COLO829 (cell line): ENCODE results near the gene STYXL1.

Experiments used
- DNase-seq: peaks from one replicate; pipeline ENCODE4 v3.0.0; 2012; ENCODE audit warnings: low spot score

The STYXL1 gene

DNA sequence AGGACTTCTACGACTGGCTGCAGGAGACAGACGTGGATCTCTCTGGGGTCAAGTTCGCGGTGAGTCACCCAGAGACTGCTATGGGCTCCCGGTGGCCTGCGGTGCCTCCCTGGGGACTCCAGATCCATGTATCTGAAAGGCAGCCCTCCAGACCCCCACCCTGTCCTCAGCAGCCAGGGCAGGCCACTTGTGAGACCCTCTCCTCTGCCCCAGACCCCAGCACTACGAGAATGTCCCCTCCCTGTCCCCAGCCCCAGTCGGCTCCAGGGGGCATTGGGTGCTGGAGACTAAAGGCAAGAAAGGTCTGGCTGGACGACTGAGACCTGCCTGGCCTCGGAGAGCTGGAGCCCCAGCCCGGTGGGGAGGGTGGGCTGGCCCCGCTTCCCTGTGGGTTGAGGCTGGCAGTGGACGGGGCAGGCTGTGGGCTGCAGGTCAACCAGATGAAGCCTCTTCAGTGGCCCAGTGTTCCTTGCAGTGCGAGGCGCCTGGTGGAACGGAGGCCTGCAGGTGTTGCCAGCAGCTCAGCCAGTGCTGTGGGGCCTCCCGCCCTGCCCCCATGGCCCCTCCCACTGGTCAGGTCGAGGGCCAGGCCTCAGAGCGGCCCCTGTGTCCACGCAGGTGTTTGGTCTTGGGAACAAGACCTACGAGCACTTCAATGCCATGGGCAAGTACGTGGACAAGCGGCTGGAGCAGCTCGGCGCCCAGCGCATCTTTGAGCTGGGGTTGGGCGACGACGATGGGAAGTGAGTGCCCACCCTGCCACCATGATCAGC lies 67.2 kb downstream of the STYXL1 start:
- DNase-seq: no peak

DNA sequence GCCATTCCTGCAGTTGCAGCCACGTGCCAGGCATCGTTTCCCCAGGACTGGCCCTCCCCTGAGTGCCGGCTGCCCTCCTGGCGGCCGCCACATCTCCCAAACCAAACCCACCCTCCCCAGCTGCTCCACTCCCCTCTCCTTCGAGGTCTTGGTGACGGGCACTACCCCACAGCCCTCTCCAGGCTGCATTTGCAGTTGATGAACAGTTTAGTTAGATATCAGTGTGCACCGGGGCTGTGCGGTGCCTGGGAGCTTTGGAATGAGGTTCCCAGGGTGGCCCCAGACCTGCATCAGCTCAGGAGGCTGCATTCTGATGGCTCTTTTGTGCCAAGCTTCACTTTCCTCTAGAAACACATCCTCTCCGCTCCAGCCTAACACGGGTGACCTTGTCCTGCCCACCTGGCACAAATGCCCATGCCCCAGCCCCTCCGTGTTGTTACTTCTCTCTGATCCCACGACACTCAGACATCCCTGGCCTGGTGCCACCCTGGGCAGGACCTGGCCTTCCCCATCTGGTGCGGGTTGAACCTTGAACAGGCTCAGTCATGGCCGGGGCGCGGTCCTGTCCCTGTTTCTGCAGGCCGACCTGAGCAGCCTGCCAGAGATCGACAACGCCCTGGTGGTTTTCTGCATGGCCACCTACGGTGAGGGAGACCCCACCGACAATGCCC lies 67.9 kb downstream of the STYXL1 start:
- DNase-seq: no peak

DNA sequence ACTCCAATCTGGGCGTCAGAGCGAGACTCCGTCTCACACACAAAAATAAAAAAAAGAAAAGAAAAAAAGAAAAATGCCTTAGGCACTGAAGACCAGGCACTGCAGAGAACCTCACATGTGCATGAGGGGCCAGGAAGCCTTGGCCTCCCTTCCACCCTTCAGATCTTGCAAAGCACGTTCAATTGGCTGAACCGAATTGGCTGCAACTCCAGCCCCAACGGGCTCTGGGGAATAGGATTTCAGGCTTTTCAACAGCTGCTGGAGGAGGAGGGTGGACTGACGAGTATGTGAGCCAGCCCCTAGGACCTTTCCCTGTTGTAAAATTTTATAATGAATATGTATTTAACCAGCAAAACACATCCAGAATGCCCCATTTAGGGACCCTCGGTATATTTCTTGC lies 70.1 kb downstream of the STYXL1 start:
- no peak for DNase-seq

DNA sequence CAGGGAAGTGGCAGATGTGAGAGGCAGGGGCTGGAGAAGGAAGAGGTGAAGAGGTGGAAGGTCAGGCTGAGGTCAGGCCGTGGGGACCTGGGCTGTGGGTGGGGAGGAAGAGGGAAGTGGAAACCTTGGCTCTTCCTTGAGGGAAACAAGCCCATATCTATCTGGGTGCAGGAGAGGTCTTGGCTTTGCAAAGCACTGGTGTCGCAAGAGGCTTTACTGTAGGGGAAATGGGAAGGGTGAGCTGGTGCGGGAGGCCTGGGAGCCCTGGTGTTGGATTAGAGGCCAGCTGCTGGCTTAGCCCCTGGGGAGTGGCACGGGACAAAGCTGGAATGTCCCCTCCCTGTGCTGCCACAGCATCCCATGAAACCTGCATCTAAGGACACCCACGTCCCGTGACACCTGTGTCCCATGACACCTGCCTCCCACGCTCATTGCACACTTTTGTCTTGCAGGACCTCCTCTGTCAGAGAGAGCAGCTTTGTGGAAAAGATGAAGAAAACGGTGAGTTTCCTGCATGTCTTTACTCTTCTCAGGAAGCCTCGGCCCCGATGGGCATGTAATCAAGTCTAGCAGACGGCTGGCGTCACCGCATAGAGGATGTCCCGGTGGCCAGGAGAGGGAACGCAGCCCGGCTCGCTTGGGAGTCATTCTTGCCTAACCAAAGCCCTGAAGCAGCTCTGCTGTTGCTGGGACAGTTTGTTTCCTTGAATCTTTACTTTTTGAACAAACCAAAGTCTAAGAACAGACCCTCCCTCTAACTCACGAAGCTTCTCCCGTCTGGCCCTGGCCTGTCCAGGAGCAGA lies 75.6 kb downstream of the STYXL1 start:
- no peak for DNase-seq

DNA sequence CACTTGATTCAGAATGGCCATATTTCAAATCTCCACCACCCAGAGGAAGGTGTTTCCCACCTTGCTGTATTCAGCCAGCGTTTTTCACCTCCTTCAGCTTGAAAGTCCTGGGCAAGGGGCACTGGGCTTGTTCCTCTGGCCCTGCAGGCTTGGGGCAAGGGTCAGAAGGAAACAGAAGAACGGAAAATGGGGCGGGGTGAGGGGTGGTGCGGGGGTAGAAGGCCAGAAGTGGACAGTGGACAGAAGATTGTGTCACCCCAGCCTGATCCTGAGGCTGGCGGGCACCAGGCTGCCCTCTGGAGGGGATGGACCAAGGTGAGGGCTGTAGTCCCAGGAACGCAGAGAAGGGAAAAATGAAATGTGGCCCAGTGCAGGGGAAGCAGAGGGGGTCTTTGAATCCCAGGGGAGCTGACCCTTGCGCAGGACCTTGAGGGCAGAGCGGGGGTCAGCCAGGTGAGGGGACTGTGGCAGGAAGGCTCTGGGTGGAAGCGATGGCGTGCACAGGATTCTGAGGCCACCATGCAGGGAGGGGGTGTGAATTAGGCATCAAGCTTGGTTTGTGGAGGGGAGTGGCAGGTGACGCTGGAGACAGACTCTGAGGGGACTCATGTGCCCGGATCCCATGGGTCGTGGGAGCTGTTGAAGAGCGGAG lies 76.4 kb downstream of the STYXL1 start:
- DNase-seq: no peak

DNA sequence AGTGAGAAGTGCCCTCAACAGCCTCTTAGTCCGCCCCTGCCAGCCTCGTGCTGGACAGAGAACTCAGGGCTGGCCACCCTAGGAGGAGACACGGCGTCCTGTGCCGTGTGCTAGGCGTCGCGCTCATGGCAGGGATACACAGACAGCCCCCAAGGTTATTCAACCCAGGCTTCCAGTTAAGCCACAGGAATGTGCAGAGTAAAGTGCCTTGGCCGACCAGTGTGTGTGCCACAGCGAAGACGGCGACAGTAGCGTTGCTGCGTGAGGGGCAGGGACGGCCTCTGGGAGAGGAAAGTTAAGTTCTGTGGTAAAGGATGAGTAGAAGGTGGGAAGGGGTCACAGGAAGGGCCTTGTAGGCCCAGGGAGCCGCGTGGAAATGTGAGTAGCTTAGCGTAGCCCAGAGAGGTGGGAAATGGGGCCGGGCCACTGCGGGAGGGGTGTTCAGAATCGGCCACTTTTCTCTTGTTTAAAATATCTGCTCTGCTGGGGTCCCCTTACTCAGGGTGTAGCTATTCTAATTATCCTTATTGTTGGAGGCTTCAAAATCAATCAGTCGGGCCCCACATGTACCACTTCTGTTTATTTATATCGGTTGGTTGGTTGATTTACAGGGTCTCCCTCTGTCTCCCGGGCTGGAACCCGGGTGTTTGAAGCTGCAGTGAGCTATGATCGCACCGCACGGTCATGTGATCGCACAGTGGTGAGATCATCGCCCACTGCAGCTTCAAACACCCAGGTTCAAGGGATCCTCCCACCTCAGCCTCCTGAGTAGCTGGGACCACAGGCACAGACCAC lies 77.9 kb downstream of the STYXL1 start:
- DNase-seq: no peak

DNA sequence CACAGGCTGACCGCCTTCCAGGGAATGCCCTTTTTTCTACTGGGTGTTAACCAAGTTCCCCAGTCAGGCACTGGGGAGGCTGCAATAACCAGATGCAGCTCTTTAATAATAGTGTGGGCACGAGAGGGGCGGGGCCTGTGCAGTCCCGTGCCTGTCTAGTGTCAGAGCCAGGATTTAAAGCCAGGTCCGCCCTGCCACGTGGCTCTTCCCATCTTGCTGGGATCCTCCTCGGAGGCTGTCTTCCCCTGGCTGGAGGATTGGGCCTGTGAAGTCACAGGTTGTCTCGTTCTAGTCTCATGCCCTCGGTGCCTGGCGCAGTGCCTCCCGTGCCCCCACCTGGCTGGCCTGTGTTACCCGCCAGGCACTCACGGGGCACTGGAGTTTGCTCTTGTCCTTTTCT lies 78.6 kb downstream of the STYXL1 start:
- DNase-seq: peak; percentile 45

DNA sequence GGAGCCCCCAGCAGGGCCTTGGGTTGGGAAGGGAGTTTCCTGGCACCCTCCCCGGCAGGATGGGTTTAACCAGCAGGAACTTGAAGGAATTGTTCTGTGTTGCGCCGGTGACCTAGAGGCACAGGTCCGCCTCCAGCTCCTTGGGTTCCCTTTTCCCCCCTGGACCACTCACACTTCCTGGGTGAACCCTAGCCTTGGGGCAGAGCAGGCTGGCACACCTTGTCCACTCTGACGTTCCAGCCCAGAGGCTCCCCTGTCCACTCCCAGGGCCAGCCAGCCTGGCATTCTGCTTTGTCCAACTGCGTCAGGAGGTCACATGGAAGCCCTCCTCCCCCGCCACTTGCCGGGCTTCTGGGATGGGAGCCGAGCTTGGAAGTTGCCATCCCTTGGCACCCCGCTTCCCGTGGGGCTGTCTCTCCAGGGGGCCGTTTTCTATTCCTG lies 79.2 kb downstream of the STYXL1 start:
- no peak for DNase-seq

DNA sequence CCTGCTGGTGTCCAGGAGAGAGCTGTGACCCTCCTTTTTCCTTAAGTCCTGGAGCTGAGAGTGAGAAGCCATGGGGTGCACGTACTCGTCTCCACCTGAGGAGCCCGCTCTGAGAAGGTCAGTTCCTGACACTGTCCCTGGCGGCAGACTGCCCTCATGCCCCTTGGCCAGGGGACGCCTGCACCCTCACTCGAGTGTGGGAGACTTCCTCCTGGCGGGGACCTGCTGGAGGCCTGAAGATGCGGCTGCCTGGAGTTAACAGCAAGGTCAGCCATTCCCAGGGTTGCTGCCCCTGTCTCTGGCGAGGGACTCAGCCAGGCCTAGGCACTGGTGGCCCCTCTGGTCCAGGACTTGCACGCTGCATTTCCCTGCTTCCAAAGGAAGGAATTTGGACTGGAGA lies 79.8 kb downstream of the STYXL1 start:
- no peak for DNase-seq

DNA sequence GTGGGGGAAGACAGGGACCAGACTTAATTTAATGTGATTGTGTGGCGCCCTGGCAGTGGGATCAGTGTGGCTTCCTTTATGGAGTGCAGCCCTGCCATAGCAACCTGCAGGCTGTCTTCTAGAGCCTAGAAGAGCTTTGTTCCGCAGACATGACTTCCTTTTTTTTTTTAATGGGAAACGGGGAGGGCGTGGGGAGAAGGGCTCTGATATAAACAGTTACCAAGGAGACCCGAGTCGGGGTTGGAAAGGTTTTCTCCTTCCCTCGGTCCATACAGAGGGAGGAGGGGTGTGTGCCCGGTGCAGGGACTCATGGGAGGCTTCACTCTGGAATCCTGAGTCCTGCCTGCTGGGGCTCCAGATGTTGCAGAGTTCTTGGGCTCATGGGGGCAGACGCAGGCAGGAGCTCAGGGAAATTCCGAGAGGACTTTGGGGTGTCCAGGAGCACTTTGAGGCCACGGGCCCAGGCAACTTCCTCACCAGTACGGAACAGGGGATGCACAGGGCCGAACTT lies 80.3 kb downstream of the STYXL1 start:
- DNase-seq: no peak

DNA sequence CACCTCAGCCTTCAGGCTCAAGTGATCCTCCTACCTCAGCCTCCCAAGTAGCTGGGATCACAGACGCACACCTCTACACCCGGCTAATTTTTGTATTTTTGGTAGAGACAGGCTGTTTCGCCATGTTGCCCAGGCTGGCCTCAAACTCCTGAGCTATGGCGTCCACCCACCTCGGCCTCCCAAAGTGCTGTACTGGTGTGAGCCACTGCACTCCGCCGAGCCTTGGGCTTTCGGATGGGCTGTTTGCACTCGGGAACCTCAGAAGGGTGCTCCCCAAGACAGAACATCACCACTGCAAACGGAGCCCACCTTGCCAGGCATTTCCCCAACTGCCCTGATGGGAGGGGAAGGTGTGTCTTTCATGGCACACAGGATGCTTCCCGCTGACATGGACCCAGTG lies 80.7 kb downstream of the STYXL1 start:
- DNase-seq: no peak

DNA sequence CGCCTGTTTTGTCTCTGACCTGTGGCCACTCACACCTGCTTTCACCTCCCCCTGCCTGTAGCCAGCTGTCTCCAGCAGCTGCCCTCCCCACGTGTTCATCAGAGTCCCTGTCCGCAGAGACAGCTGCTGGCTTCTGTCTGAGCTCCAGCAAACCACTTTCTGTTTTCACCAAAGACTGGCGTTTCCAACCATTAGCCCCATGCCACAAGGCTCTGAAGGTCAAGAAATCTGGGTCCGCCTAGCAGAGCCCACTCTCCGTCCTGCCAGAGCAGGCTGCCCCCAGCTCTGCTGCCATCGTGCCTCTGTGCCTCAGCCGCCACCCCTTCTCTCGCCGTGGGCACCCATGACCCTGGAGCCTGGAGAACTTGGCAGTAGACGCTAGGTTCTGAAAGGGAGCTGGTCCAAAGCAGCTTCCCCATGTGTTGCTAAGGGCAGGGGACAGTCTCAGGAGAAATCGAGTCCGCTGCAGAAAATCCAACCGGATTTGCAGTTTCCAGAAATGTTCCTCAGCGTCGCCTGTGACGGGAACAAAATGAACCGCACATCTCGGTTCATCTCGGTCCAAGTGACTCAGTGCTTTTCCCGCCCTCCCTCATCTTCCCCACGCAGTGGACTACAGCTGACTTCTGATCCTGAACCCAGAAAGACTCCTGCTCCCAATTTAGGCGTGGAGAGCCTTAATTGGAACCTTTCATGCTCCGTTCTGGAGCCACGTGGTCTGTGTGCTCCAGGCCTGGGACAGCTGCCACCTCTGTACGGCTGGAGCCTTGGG lies 81.4 kb downstream of the STYXL1 start:
- no peak for DNase-seq

DNA sequence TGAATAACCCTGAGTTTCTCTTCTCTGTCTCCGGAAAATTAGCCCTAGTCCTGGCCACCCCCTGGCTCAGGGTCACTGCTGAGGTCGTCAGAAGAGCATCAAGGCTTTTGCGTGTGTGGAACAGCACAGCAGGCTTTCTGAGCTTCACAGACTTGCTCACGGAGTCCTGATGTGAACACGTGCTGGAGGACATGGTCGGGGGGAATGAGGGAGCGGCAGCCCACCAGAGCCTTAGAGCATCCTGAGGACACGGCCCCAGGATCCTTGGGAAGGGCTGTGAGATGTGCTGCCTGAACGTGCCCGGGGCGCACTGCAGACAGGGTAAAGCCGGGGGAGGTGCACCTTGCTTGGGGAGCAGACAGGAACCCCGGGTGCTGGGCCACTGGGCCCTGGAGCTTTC lies 82.2 kb downstream of the STYXL1 start:
- DNase-seq: no peak

DNA sequence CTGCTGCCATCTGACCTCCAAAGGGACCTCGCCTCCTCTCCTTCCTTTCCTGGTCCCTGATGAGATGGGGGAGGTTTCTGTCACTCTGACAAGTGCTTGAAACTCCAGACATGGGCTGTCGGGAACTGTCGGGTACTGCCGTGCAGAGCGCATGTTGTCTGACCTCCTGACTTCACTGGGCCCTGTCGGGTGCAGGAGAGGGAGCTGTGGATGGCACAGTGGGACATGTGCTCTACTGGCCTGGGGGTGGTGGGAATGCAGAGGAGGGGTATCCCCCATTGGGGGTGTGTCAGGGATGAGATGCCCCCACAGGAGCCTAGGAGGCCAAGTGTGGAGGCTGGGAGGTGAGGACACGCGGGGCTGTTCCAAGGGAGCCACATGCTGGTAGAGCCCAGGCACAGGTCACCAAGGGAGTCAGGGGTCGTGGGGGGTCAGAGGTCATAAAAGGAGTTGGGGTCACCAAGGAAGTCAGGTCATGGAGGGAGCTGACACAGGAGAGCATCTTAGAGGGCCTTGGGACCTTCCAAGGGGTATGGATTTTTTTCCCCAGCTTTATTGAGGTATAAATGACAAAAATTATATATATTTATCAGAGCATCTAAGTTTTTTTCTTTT lies 84.3 kb downstream of the STYXL1 start:
- DNase-seq: no peak

DNA sequence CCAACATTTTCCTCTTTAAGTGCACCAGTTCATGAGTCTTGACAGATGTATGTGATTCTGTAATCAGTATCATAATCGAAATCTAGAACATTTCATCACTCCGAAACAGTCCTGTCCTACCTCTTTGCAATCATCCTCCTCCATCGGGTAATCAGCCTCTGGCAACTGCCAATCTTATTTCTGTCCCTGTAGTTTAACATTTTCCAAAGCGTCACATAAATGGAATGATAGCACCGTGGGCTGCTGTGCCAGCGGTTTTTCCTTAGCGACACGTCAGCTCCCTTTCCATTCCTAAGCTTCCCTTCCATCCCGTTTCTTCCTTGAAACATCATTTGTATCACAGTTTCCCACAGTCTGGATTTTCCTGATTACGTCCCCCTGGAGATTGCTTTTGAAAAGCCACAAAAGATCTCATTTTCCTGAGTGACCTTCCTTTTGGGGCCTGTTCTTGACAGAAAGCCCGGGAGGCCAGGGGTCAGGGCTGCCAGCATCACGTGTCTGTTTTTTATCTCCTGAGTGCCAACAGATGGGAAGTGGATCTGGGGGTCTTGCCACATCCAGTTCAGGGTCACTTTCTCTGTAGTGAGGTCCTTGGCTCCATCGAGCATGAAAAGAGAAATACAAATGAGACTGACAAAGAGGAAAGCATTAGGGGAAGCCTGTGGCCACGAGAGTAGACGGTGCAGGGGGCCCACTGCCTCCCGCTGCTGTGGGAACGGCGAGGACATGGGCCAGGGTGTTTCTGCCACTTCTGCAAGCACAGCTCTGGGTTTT lies 85.0 kb downstream of the STYXL1 start:
- DNase-seq: no peak

DNA sequence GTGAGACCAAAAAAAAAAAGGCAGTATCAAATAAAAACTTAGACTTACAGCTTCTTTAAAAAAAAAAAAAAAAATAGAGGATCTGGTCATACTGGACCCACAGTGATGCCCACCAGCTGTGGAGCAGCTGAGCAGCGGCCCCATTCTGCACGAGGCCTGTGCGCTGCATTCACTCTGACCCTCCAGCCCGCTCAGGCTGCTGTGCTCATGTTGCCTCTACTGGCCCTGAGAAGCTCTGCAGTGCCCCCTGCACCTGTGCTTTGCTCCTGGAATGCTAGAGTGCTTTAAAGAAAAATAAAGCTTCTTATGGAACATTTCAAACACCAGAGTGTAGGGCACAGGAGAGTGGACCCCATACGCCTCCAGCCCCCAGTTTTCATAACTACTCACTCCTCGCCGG lies 86.6 kb downstream of the STYXL1 start:
- DNase-seq: no peak

DNA sequence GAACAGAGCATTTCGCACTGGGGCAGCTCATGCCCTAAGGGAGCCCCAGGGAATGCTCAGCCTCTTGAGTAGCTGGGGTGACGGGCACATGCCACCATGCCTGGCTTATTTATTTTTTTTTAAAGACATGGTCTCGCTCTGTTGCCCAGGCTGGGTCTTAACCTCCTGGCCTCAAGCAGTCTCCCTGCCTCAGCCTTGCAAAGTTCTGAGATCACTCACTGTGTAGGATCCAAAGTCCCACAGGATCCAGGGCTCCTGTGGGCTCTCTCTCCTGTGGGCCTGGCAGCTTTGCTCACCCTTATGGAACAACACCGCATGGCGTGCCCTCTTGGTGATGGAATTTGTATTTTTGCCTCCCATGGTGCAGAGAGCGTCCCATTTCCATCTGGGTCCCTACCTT lies 87.4 kb downstream of the STYXL1 start:
- no peak for DNase-seq

DNA sequence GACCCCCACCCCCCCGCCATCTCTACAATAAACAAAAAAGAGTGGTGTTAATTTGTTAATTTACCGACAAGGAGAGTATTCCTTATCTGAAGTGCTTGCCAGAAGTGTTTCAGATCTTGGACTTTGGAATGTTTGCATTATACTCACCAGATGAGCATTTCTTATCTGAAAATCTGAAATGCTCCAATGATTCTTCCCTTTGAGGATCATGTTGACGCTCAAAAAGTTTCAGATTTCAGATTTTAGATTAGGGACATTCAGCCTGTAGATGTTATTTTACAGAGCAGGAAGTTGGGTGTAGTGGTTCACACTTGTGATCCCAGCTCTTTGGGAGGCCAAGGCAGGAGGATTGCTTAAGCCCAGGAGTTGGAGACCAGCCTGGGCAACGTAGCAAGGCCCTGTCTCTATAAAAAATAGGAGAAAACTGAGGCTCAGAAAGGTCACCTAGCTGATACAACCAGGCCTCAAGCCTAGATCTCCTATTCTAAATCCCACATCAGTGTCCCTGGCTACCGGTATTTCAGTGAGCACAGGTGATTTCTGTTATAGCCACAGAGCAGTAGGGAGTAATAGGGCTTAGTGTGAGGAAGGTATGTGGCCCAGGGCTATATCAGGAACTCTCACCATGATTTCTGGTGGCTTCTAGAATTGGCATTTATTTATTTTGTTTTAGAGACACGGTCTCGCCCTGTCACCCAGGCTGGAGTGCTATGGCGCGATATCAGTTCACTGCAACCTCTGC lies 88.8 kb downstream of the STYXL1 start:
- DNase-seq: no peak
